GM21619 (cell line): ENCODE results near the gene DAP.
"Not testable (repeated sequence)": the region's sequence is repeated elsewhere in the genome, so short reads cannot be mapped to it uniquely, and the experiment has no call there.

Experiments used
- ATAC-seq: cut with Tn5 transposase; IDR thresholded peaks from one replicate; pipeline ENCODE4 v1.9.1; 2021; ENCODE audit not compliant: unreplicated experiment

DAP gene

GRCh38 chr5:10674582-10674981 lies 86.5 kb downstream of the DAP start:
- no peak for ATAC-seq

- ATAC-seq: no peak
These were observed 86.9 kb downstream of the DAP start for GRCh38 chr5:10674096-10674495.

GRCh38 chr5:10673407-10673806 lies 87.6 kb downstream of the DAP start:
- no peak for ATAC-seq

- no peak for ATAC-seq
These were observed 88.0 kb downstream of the DAP start for GRCh38 chr5:10673017-10673389.

GRCh38 chr5:10672146-10673016 lies 88.7 kb downstream of the DAP start:
- ATAC-seq: no peak

GRCh38 chr5:10671041-10672008 lies 89.7 kb downstream of the DAP start:
- ATAC-seq: no peak

GRCh38 chr5:10669983-10670382 lies 91.1 kb downstream of the DAP start:
- ATAC-seq: no peak

GRCh38 chr5:10668697-10669096 lies 92.3 kb downstream of the DAP start:
- ATAC-seq: no peak

- no peak for ATAC-seq
These were observed 93.5 kb downstream of the DAP start for GRCh38 chr5:10667431-10668057.

- no peak for ATAC-seq
These were observed 94.3 kb downstream of the DAP start for GRCh38 chr5:10666531-10667299.

- no peak for ATAC-seq
These were observed 95.2 kb downstream of the DAP start for GRCh38 chr5:10665799-10666198.

- not testable (repeated sequence) for ATAC-seq
These were observed 96.8 kb downstream of the DAP start for GRCh38 chr5:10664180-10664769.

GRCh38 chr5:10663489-10664179 lies 97.4 kb downstream of the DAP start:
- ATAC-seq: no peak

GRCh38 chr5:10662661-10663488 lies 98.2 kb downstream of the DAP start:
- no peak for ATAC-seq

GRCh38 chr5:10662083-10662482 lies 99.0 kb downstream of the DAP start:
- ATAC-seq: no peak

GRCh38 chr5:10661401-10661800 lies 99.6 kb downstream of the DAP start:
- ATAC-seq: no peak

- no peak for ATAC-seq
These were observed 100.2 kb downstream of the DAP start for GRCh38 chr5:10660720-10661387.

- ATAC-seq: no peak
These were observed 100.9 kb downstream of the DAP start for GRCh38 chr5:10660135-10660534.
